Neural cell (in vitro differentiated cells): Measurements from ENCODE around the gene CRACR2B. TPM values are rescaled to one million over a fixed set of nuclear protein-coding genes. Genes with fewer than 3 reads are reported as not detected.

Source experiments
- H2AFZ ChIP-seq: fragments of 200-600, 300-800 bp; sonication (generic), shearing (Covaris generic); 2 replicates; pipeline ENCODE4 v1.6.0; 2014; ENCODE audit warnings: low read depth, mild to moderate bottlenecking, antibody characterized with exemption, low read length, moderate library complexity
- H3F3A ChIP-seq: fragments of 200-600 bp; shearing (Covaris generic); 2 replicates; pipeline ENCODE4 v1.6.1; 2016; ENCODE audit warnings: mild to moderate bottlenecking, moderate library complexity, mixed read lengths, antibody characterized with exemption, low read length; ENCODE audit not compliant: insufficient read depth, poor library complexity, severe bottlenecking
- H3K27ac ChIP-seq: fragments of 200-600, 300-800 bp; sonication (generic), shearing (Covaris generic); 2 replicates; pipeline ENCODE4 v1.5.1; 2014; ENCODE audit warnings: mild to moderate bottlenecking, low read length, moderate library complexity
- H3K27me3 ChIP-seq: fragments of 300-800, 200-600 bp; sonication (generic), shearing (Covaris generic); 2 replicates; pipeline ENCODE4 v1.6.0; 2014; ENCODE audit warnings: mild to moderate bottlenecking, low read depth, low read length, moderate library complexity; ENCODE audit not compliant: insufficient read depth
- H3K36me3 ChIP-seq: fragments of 300-800, 200-600 bp; sonication (generic), shearing (Covaris generic); 2 replicates; pipeline ENCODE4 v1.5.1; 2014; ENCODE audit warnings: mild to moderate bottlenecking, antibody characterized with exemption, low read length, moderate library complexity; ENCODE audit not compliant: insufficient read depth
- H3K4me2 ChIP-seq: fragments of 300-800, 200-600 bp; sonication (generic), shearing (Covaris generic); 2 replicates; pipeline ENCODE4 v1.6.0; 2014; ENCODE audit warnings: mild to moderate bottlenecking, low read length
- H3K4me3 ChIP-seq: fragments of 300-800, 200-600 bp; sonication (generic), shearing (Covaris generic); 2 replicates; pipeline ENCODE4 v1.5.1; 2014; ENCODE audit warnings: mild to moderate bottlenecking, low read length, moderate library complexity
- H3K79me2 ChIP-seq: fragments of 200-600 bp; shearing (Covaris generic); replicated peaks from 2 replicates; pipeline ENCODE4 v1.6.0; 2014; ENCODE audit warnings: mild to moderate bottlenecking, low read length, moderate library complexity; ENCODE audit not compliant: insufficient read depth
- H3K9ac ChIP-seq: fragments of 300-800, 200-600 bp; sonication (generic), shearing (Covaris generic); 2 replicates; pipeline ENCODE4 v1.6.1; 2016; ENCODE audit warnings: mild to moderate bottlenecking, low read length, mixed read lengths
- H3K9me2 ChIP-seq: fragments of 200-600 bp; shearing (Covaris generic); 2 replicates; pipeline ENCODE4 v1.6.1; 2016; ENCODE audit warnings: mild to moderate bottlenecking, low read length, mixed read lengths; ENCODE audit not compliant: insufficient read depth
- H3K9me3 ChIP-seq: fragments of 200-600, 300-800 bp; sonication (generic), shearing (Covaris generic); 2 replicates; pipeline ENCODE4 v1.6.1; 2016; ENCODE audit warnings: mild to moderate bottlenecking, mixed run types, low read length, moderate library complexity, mixed read lengths
- H4K20me1 ChIP-seq: fragments of 200-600 bp; shearing (Covaris generic); 2 replicates; pipeline ENCODE4 v1.6.1; 2016; ENCODE audit warnings: mild to moderate bottlenecking, mixed run types; ENCODE audit not compliant: insufficient read depth
- CTCF ChIP-seq: fragments of 450-650 bp; IDR thresholded peaks from 2 replicates; pipeline ENCODE4 v1.5.1; 2014; ENCODE audit warnings: antibody characterized with exemption, mild to moderate bottlenecking, moderate library complexity; ENCODE audit not compliant: poor library complexity, severe bottlenecking
- EP300 ChIP-seq: fragments of 450-650 bp; conservative IDR thresholded peaks from 2 replicates; pipeline ENCODE4 v1.6.1; 2014; ENCODE audit warnings: antibody characterized with exemption, mild to moderate bottlenecking, moderate library complexity; ENCODE audit not compliant: poor library complexity, severe bottlenecking
- EZH2 ChIP-seq: fragments of 200-600, 300-800 bp; shearing (Covaris generic), sonication (generic); IDR thresholded peaks from 2 replicates; pipeline ENCODE4 v1.6.1; 2014; ENCODE audit warnings: antibody characterized with exemption, low read length, borderline replicate concordance, mild to moderate bottlenecking; ENCODE audit not compliant: insufficient read depth, poor library complexity, severe bottlenecking
- MXI1 ChIP-seq: fragments of 450-650 bp; conservative IDR thresholded peaks from 2 replicates; pipeline ENCODE4 v1.6.1; 2014; ENCODE audit warnings: antibody characterized with exemption, mild to moderate bottlenecking; ENCODE audit not compliant: poor library complexity, severe bottlenecking
- POLR2AphosphoS5 ChIP-seq: IDR thresholded peaks from 2 replicates; pipeline ENCODE4 v1.6.1; 2012
- RAD21 ChIP-seq: fragments of 450-650 bp; conservative IDR thresholded peaks from 2 replicates; pipeline ENCODE4 v1.6.1; 2014; ENCODE audit warnings: antibody characterized with exemption, mild to moderate bottlenecking, moderate library complexity
- REST ChIP-seq: IDR thresholded peaks from 2 replicates; pipeline ENCODE4 v1.6.1; 2012; ENCODE audit warnings: borderline replicate concordance
- SMC3 ChIP-seq: fragments of 450-650 bp; conservative IDR thresholded peaks from 2 replicates; pipeline ENCODE4 v1.6.1; 2014; ENCODE audit warnings: antibody characterized with exemption, mild to moderate bottlenecking, moderate library complexity; ENCODE audit not compliant: poor library complexity
- TAF1 ChIP-seq: IDR thresholded peaks from 2 replicates; pipeline ENCODE4 v1.6.1; 2012; ENCODE audit warnings: low read depth
- polyA plus RNA-seq: library from polyadenylated mRNA; depleted of rRNA; stranded (reverse); fragments of >200 nt; gene quantifications from 2 replicates; pipeline ENCODE4 v1.2.3, GENCODE V29; 2014

The CRACR2B gene
- polyA plus RNA-seq, 1 donor from 2014 or later, result 1.2 TPM

GRCh38 chr11:865462-866430, 38.0 kb downstream of the CRACR2B start (continued):
- no peak for TF ChIP-seq TAF1

GRCh38 chr11:866481-866880, 38.8 kb downstream of the CRACR2B start:
- H3K27ac ChIP-seq, result no peak overlapping the region
- no peaks in the 10 kb centered on the region for H3K9me3 ChIP-seq
- H3K4me2 ChIP-seq, result no peak overlapping the region
- no peaks in the 10 kb centered on the region for H3K9me2 ChIP-seq
- no peak overlapping the region for H3K4me3 ChIP-seq
- H4K20me1 ChIP-seq, result no peaks in the 10 kb centered on the region
- no peaks in the 10 kb centered on the region for H3K79me2 ChIP-seq
- H3F3A ChIP-seq, result no peaks in the 10 kb centered on the region
- no peak overlapping the region for H2AFZ ChIP-seq
- no peaks in the 10 kb centered on the region for H3K36me3 ChIP-seq
- H3K9ac ChIP-seq, result no peak overlapping the region
- TF ChIP-seq TAF1, result no peak
- no peak for TF ChIP-seq CTCF
- no peak for TF ChIP-seq POLR2AphosphoS5
- TF ChIP-seq EZH2, result no peak
- no peak for TF ChIP-seq SMC3
- no peak for TF ChIP-seq REST
- TF ChIP-seq RAD21, result no peak
- TF ChIP-seq MXI1, result no peak
- TF ChIP-seq EP300, result no peak
- no peaks in the 10 kb centered on the region for H3K27me3 ChIP-seq

GRCh38 chr11:867856-868358, 40.2 kb downstream of the CRACR2B start:
- Histone ChIP-seq H3K79me2 (no peaks in the 10 kb centered on the region), H3F3A (no peaks in the 10 kb centered on the region), H3K27ac (no peak overlapping the region), H3K9me2 (no peaks in the 10 kb centered on the region), H3K4me3 (no peak overlapping the region), H4K20me1 (no peaks in the 10 kb centered on the region), H3K36me3 (no peaks in the 10 kb centered on the region), H2AFZ (no peak overlapping the region), H3K9ac (no peak overlapping the region), H3K27me3 (no peaks in the 10 kb centered on the region), H3K4me2 (no peak overlapping the region), H3K9me3 (no peaks in the 10 kb centered on the region)
- no peak for TF ChIP-seq TAF1
- no peak for TF ChIP-seq CTCF
- no peak for TF ChIP-seq POLR2AphosphoS5
